NT2/D1 (cell line): ENCODE data around the gene AKAP8L.
"Not testable (repeated sequence)": the region's sequence is repeated elsewhere in the genome, so short reads cannot be mapped to it uniquely, and the experiment has no call there.

Experiments
- DNase-seq: peaks from one replicate; pipeline ENCODE4 v3.0.0-alpha.2; 2011; ENCODE audit warnings: low read depth, low spot score
- H3K27me3 ChIP-seq: 2 replicates; pipeline ENCODE4 v1.6.0; 2011; ENCODE audit warnings: mild to moderate bottlenecking; ENCODE audit not compliant: insufficient read length, insufficient read depth
- H3K36me3 ChIP-seq: 2 replicates; pipeline ENCODE4 v1.6.1; 2011; ENCODE audit warnings: mild to moderate bottlenecking, low read length, mixed read lengths; ENCODE audit not compliant: insufficient read depth, insufficient read length
- H3K4me1 ChIP-seq: 2 replicates; pipeline ENCODE4 v1.5.1; 2011; ENCODE audit not compliant: insufficient read depth, insufficient read length
- H3K4me3 ChIP-seq: 2 replicates; pipeline ENCODE4 v1.5.1; 2011; ENCODE audit warnings: low read depth; ENCODE audit not compliant: insufficient read length
- H3K9ac ChIP-seq: 2 replicates; pipeline ENCODE4 v1.6.0; 2011; ENCODE audit warnings: low read depth; ENCODE audit not compliant: insufficient read length
- H3K9me3 ChIP-seq: 2 replicates; pipeline ENCODE4 v1.5.1; 2011; ENCODE audit warnings: mild to moderate bottlenecking, low read length; ENCODE audit not compliant: insufficient read depth
- SUZ12 ChIP-seq: IDR thresholded peaks from 2 replicates; pipeline ENCODE4 v1.6.1; 2011; ENCODE audit not compliant: insufficient read length, insufficient read depth; ENCODE audit errors: extremely low read depth
- YY1 ChIP-seq: IDR thresholded peaks from 2 replicates; pipeline ENCODE4 v1.6.1; 2011; ENCODE audit not compliant: insufficient read length, insufficient read depth
- ZNF274 ChIP-seq: IDR thresholded peaks from 2 replicates; pipeline ENCODE4 v1.6.1; 2011; ENCODE audit warnings: mild to moderate bottlenecking, low read depth, low read length

AKAP8L gene

DNA sequence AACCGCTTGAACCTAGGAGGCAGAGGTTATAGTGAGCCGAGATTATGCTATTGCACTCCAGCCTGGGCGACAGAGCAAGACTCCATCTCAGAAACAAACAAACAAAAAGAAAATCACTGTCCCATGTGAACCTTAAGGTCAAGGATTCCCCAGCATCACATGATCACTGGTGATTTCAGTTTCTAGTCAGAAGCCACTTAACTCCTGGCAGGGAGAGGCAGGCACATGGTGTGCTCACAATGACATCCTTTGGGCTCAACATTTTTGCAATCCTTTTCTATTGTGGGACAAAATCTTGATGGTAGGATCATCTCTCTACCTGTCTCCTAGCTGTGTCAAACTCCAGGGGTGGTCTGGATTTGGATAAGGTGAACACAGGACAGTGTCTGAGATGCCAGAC is 51.3 kb downstream of the AKAP8L start:
- H3K4me3 ChIP-seq, result no peak overlapping the region
- peaks cover 74% of the 10 kb centered on the region for H3K36me3 ChIP-seq
- H3K27me3 ChIP-seq, result no peaks in the 10 kb centered on the region

GRCh38 chr19:15365264-15365663 is 53.5 kb downstream of the AKAP8L start:
- peaks cover 71% of the 10 kb centered on the region for H3K36me3 ChIP-seq
- H3K27me3 ChIP-seq, result no peaks in the 10 kb centered on the region
- peaks cover 17% of the 10 kb centered on the region; the same call in 1 of the 2 replicates for H3K9me3 ChIP-seq

More for the DNA sequence above, 51.3 kb downstream of the AKAP8L start:
- Histone ChIP-seq H3K9ac (no peak overlapping the region), H3K9me3 (peaks cover 12% of the 10 kb centered on the region; the same call in 1 of the 2 replicates), H3K4me1 (no peaks in the 10 kb centered on the region)
- no peak for TF ChIP-seq YY1
- no peak for TF ChIP-seq ZNF274
- TF ChIP-seq SUZ12, result no peak
- no peak for DNase-seq

GRCh38 chr19:15363791-15364190 is 55.0 kb downstream of the AKAP8L start:
- DNase-seq, result not testable (repeated sequence)
- peaks cover 69% of the 10 kb centered on the region for H3K36me3 ChIP-seq

More at GRCh38 chr19:15365264-15365663, 53.5 kb downstream of the AKAP8L start:
- Histone ChIP-seq H3K4me3 (no peak overlapping the region), H3K9ac (no peak overlapping the region), H3K4me1 (no peaks in the 10 kb centered on the region)
- TF ChIP-seq ZNF274 (no peak), YY1 (no peak), SUZ12 (no peak)
- DNase-seq, result no peak

GRCh38 chr19:15363048-15363447 is 55.7 kb downstream of the AKAP8L start:
- Histone ChIP-seq H3K36me3 (peaks cover 69% of the 10 kb centered on the region), H3K9me3 (peaks cover 17% of the 10 kb centered on the region; the same call in 1 of the 2 replicates)
- not testable (repeated sequence) for H3K27me3 ChIP-seq

More at GRCh38 chr19:15363791-15364190, 55.0 kb downstream of the AKAP8L start:
- H3K4me1 ChIP-seq, H3K9ac ChIP-seq, H3K4me3 ChIP-seq, H3K27me3 ChIP-seq: not testable (repeated sequence)
- H3K9me3 ChIP-seq, result peaks cover 17% of the 10 kb centered on the region; the same call in 1 of the 2 replicates

DNA sequence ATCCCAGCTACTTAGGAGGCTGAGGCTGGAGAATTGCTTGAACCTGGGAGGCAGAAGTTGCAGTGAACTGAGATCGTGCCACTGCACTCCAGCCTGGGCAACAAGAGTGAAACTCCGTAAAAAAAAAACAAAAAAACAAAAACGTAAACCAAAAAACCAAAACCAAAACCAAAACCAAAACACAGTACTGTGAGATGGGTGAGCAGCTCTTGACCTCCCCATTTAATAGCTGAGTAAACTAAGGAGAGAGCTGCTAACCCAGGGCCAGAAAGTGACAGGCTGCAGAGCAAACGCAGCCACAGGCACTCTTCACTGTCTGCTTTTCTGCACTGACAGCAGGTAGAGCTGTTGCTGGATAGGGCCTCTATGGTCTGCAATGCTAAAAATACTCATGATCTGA is 58.8 kb downstream of the AKAP8L start:
- Histone ChIP-seq H3K36me3 (peaks cover 66% of the 10 kb centered on the region), H3K9me3 (peaks cover 14% of the 10 kb centered on the region; the same call in 1 of the 2 replicates)
- not testable (repeated sequence) for H3K4me1 ChIP-seq, H3K4me3 ChIP-seq, H3K27me3 ChIP-seq, DNase-seq, H3K9ac ChIP-seq

More at GRCh38 chr19:15363048-15363447, 55.7 kb downstream of the AKAP8L start:
- not testable (repeated sequence) for H3K9ac ChIP-seq, H3K4me1 ChIP-seq, DNase-seq, H3K4me3 ChIP-seq

- Histone ChIP-seq H3K9me3 (peaks cover 5% of the 10 kb centered on the region; the same call in 1 of the 2 replicates), H3K27me3 (no peaks in the 10 kb centered on the region), H3K4me1 (no peaks in the 10 kb centered on the region), H3K4me3 (no peak overlapping the region), H3K9ac (no peak overlapping the region), H3K36me3 (peaks cover 72% of the 10 kb centered on the region)
- TF ChIP-seq SUZ12 (no peak), YY1 (no peak), ZNF274 (no peak)
- DNase-seq, result no peak
These were observed 59.9 kb downstream of the AKAP8L start for GRCh38 chr19:15358918-15359317.

GRCh38 chr19:15357906-15358305 is 60.9 kb downstream of the AKAP8L start:
- no peak for TF ChIP-seq ZNF274
- no peak for TF ChIP-seq YY1
- no peak for TF ChIP-seq SUZ12
- H3K4me3 ChIP-seq, result no peak overlapping the region
- H3K9ac ChIP-seq, result no peak overlapping the region
- no peaks in the 10 kb centered on the region for H3K27me3 ChIP-seq
- no peak for DNase-seq
- peaks cover 80% of the 10 kb centered on the region for H3K36me3 ChIP-seq
- H3K9me3 ChIP-seq, result peaks cover 5% of the 10 kb centered on the region; the same call in 1 of the 2 replicates
- no peaks in the 10 kb centered on the region for H3K4me1 ChIP-seq

- no peak for DNase-seq
- TF ChIP-seq SUZ12 (no peak), ZNF274 (no peak), YY1 (no peak)
- H3K4me1 ChIP-seq, result no peaks in the 10 kb centered on the region
- no peaks in the 10 kb centered on the region for H3K27me3 ChIP-seq
- H3K9ac ChIP-seq, result no peak overlapping the region
- no peak overlapping the region for H3K4me3 ChIP-seq
- no peaks in the 10 kb centered on the region for H3K9me3 ChIP-seq
- H3K36me3 ChIP-seq, result peaks cover 64% of the 10 kb centered on the region
These were observed 64.1 kb downstream of the AKAP8L start for GRCh38 chr19:15354566-15355296.
